ENCODE measurements around the gene BABAM1.

- TF ChIP-seq POLR2A (IDR thresholded peaks at IDR 0.05; ENCODE audit: low read depth, low read length): no peak
- no peak for TF ChIP-seq POLR2AphosphoS5 (IDR thresholded peaks at IDR 0.05; ENCODE audit: low read depth, low read length)
Measured at GRCh38 chr19:17259118-17259780, 8.0 kb upstream of the BABAM1 start.
